GM10847 (cell line): ENCODE results near the gene EP400.

Experiments used
- POLR2A ChIP-seq: IDR thresholded peaks from 2 replicates; pipeline ENCODE4 v1.6.1; 2011; ENCODE audit not compliant: insufficient read length; ENCODE audit errors: extremely low read depth

Gene EP400

GRCh38 chr12:131917139-131917710 is 32.5 kb upstream of the EP400 start:
- no peak for TF ChIP-seq POLR2A

- TF ChIP-seq POLR2A = no peak
These were observed 31.9 kb upstream of the EP400 start for GRCh38 chr12:131917711-131918306.

DNA sequence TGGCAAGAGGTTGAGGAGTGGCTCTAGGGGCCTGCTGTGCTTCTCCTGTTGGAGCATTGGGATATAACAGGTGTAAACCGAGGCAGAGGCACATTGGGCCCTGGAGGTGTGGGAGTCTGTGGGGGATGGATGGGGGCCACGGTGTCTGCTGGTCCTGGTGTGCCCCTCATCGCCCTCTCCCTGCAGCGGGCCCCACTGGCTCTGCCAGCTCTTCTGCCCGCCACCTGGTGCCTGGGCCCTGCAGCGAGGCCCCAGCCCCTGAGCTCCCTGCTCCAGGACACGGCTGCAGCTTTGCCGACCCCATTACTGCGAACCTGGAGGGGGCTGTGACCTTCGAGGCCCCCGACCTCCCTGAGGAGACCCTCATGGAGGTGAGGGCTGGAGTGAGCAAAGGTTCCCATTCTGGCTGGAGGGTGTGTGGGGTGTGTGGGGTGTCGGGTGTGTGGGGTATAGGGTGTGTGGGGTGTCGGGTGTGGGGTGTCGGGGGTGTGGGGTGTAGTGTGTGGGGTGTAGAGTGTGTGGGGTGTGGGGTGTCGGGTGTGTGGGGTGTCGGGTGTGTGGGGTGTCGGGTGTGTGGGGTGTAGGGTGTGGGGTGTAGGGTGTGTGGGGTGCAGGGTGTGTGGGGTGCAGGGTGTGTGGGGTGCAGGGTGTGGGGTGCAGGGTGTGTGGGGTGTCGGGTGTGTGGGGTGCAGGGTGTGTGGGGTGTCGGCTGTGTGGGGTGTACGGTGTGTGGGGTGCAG is 31.3 kb upstream of the EP400 start:
- no peak for TF ChIP-seq POLR2A

DNA sequence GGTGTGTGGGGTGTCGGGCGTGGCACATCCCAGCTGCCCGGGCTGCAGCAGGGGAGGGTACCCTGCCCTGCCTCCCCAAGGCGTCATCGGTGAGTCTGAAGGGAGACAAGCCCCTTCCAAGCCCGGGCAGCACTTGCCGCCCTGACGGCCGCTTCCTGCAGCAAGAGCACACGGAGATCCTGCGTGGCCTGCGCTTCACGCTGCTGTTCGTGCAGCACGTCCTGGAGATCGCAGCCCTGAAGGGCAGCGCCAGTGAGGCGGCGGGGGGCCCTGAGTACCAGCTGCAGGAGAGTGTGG is 30.7 kb upstream of the EP400 start:
- TF ChIP-seq POLR2A = no peak

- no peak for TF ChIP-seq POLR2A
These were observed 30.2 kb upstream of the EP400 start for GRCh38 chr12:131919366-131920156.

GRCh38 chr12:131920157-131920508 is 29.6 kb upstream of the EP400 start:
- TF ChIP-seq POLR2A = no peak

DNA sequence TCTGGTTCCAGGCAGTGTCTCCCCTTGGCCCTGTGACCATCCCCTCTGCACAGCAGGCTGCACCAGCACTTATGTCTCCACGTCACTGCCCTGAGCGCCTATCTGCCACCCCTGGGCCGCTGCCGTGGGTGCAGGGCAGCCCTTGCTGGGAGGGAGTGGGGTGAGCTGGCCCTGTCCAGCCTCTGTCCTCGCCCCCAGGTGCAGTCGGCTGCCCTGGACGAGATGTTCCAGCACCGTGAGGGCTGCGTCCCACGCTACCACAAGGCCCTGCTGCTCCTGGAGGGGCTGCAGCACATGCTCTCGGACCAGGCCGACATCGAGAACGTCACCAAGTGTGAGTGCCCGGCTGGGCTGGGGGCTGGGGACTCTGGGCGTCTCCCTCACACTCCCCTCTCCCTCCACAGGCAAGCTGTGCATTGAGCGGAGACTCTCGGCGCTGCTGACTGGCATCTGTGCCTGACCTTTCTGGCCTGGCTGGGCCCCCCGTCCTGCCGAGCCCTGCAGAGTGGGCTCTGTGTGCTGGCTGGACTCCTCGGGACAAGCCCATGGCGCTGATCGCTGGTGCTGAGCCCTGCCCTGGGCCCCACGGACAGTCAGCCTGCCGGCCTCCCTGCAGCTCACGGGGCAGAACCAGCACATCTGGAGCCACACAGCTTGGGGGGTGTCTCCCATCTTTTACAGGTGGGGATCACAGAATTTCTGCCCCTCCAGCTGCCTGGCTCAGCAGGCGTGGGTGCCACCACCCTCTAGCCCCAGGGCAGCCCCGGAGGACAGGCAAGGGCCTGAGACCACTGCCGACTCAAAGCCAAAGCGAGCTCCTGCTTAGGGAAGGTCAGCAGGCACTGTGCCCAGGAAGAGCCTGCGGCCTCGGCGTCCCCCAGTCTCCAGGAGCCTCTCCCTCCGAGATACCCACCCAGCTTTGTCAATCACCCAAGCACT is 28.6 kb upstream of the EP400 start:
- TF ChIP-seq POLR2A = no peak

DNA sequence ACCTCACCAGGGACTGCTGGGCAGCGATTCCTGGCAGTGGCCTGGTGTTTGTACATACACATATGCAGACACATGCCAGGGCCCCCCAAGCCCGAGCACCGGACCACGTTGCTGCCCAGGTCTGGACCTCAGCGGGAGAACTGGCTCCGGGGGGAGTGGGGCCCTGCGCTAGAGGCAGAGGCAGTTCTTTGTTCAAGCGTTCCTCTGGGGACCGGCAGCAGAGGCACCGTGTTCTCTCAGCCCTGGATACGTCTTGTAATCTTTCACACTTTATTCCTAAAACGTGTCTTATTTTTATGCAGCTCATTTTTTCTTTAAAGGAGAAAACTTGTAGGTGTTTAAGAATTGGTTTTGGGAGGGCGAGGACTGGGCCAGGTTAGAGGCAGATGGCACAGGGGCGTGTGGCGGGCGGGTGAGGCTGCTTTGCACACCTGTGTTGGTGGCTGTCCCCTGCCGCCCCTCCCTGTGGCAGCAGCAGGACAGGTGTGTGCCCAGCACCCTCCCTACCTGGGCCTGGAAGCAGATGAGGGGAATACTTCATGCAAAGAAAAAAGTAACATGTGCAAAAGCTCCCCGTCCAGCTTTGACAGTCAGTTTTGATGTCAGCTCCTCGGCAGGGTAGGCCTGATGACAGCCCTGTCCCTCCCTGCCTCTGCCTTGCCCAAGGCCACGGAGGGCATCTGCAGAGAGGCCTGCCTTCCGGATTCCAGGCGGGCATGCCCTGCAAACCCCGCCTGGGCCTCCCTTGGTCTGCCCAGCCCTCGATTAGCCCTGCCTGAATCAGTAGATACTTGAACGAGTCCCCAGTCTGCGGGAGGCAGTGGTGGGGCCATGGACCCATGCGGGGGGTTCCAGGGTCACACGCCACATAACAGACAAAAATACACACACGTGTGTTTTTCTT is 27.6 kb upstream of the EP400 start:
- TF ChIP-seq POLR2A = no peak

GRCh38 chr12:131922772-131923171 is 27.0 kb upstream of the EP400 start:
- TF ChIP-seq POLR2A = no peak

DNA sequence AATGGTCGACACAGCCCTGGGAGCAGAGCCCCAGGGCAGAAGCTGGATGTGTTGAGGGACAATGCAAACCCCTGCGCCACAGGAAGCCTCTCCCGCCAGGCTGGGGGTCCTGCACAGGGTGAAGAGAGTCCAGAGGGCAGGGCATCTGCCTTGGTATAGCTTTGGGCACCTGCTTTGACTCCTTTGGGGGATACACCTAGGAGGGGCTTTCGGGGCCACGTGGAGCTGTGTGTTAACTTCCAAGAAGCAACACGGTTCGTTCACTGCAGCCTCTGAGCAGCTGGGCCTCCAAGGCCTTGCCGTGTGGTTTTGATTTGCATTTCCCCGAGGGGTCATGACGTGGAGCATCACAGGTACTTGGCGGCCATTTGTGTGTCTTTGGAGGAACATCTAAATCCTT is 26.5 kb upstream of the EP400 start:
- no peak for TF ChIP-seq POLR2A

- no peak for TF ChIP-seq POLR2A
These were observed 22.3 kb upstream of the EP400 start for GRCh38 chr12:131927110-131928079.

GRCh38 chr12:131928080-131928710 is 21.5 kb upstream of the EP400 start:
- TF ChIP-seq POLR2A = no peak
